HG03108 (cell line): ENCODE results near the gene DPY19L2.
"Not testable (repeated sequence)": the region's sequence is repeated elsewhere in the genome, so short reads cannot be mapped to it uniquely, and the experiment has no call there.

Source experiments
- ATAC-seq: cut with Tn5 transposase; IDR thresholded peaks from one replicate; pipeline ENCODE4 v1.9.1; 2021; ENCODE audit warnings: moderate library complexity; ENCODE audit not compliant: unreplicated experiment

Gene DPY19L2

DNA sequence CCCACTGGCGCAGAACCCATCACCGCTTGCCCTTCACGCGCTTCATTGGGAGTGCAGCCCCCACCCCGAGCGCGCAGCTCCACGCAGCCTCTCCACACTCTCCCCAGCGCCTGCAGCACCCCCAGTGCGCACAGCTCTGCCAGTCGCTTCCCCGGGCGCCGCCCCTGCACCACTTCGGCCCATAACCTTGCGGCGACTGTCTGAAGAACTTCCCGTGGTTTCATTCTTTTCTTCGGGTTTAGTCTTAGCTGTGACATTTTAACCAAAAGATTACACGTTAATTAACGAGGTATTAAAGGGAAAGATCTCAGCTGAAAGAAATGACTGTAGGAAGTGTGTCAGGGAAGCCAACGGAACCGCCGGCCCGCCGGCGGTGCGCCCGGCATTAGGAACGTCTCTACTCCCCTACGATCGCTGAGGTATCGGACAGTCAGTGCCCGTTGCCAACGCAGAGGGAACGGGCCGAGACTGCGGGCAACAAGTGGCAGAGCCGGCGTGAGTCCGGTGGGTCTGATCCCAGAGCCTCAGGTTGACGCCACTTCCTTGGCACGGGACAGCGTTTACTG is 590 bp upstream of the DPY19L2 start:
- ATAC-seq: not testable (repeated sequence)

DNA sequence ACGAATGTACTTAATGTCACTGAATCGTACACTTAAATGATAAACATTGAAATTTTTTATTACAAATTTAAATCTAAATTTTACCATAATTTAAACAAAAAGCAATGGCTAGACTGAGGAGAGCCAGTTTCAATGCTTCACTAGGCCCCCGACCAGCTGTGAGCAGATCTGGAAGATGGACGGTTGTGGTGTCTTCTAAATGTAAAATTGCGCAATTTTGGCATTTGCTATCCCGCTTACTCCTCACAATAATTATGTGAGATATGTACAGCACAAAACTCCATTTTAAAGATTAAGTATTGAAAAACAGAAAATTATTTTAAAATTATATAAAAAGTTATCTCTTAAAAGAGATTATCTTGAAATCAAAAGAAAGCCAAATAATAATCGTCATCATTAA is 5.3 kb downstream of the DPY19L2 start:
- ATAC-seq: not testable (repeated sequence)

GRCh38 chr12:63658501-63658900 is 9.8 kb downstream of the DPY19L2 start:
- not testable (repeated sequence) for ATAC-seq

DNA sequence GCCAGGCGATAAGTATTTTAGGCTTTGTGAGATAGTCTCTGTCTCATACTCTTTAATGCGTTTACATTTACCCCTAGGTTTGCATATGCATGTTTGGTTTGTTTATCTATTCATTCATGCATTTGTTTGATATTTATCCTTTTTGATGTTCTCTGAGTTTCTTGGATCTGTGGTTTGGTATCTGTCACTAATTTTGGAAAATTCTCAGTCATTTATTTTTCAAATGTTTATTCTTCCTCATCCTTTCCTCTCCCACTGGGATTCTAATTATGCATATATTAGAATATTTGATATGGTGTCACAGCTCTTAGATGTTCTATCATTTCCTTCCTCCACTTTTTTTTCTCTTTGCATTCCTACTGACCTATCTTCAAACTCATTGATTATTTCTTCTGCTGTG is 11.9 kb downstream of the DPY19L2 start:
- not testable (repeated sequence) for ATAC-seq

GRCh38 chr12:63655543-63656257 is 12.6 kb downstream of the DPY19L2 start:
- not testable (repeated sequence) for ATAC-seq

DNA sequence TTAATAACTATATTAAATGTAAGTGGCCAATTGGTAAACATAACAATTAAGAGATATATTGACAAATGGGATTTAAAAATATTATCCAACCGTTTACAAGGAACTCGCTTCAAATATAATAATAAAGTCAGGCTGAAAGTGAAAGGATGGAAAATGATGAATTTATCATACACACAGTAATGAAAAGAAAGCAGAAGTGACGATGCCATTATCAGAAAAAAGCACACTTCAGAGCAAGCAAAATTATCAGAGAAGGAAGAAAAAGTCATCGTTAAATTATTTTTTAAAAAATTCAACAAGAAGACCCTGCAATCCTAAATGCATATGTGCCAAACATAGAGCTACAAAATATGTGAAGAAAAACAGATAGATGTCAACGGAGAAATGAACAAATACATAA is 13.8 kb downstream of the DPY19L2 start:
- not testable (repeated sequence) for ATAC-seq

DNA sequence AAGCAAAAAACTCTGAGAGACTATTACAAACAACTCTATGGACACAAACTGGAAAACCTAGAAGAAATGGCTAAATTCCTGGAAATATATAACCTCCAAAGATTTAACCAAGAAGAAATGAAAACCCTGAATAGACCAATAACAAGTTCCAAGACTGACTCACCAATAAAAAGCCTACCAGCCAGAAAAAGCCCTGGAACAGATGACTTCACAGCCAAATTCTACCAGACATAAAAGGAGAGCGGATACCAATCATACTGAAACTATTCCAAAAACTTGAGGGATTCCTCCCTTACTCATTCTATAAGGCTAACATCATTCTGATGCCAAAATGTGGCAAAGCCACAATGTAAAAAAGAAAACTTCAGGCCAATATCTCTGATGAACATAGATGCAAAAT is 18.8 kb downstream of the DPY19L2 start:
- not testable (repeated sequence) for ATAC-seq

- ATAC-seq: not testable (repeated sequence)
Measured at GRCh38 chr12:63643381-63644140, 24.7 kb downstream of the DPY19L2 start.

GRCh38 chr12:63624258-63624657 is 44.0 kb downstream of the DPY19L2 start:
- ATAC-seq: not testable (repeated sequence)

DNA sequence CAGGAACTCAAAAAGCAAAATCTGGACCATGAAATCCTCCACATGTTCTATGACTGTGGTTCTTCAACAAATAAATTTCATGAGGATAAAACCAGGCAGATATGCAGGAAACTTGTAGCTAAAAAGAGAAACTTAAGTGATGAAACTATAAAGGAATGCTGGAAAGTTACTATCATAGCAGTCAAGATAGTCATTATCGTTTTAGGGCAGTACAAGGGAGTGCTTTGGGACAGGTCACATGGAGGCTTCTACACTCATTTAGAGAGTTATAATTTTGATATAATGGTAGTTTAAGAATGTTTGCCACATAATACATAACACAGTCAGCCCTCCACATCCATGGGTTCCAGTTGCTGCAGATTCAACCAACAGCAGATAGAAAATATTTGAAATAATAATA is 52.7 kb downstream of the DPY19L2 start:
- ATAC-seq: not testable (repeated sequence)

DNA sequence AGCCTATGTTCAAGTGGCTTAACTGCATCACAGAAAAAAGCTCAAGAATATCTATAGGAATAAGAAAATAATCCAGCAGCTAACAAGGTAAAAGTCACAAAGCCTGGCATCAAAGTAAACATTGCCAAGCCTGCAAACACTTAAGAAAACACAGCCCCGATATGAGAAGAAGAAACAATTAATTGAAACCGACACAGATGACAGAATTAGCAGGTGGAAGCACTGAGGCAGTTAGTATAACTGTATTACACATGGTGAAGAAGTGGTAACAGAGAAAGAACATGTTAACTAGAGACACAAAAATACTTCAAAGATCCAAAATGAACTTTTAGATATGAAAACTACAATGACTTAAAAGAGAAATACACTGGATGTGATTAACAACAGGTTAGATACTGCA is 57.0 kb downstream of the DPY19L2 start:
- not testable (repeated sequence) for ATAC-seq

DNA sequence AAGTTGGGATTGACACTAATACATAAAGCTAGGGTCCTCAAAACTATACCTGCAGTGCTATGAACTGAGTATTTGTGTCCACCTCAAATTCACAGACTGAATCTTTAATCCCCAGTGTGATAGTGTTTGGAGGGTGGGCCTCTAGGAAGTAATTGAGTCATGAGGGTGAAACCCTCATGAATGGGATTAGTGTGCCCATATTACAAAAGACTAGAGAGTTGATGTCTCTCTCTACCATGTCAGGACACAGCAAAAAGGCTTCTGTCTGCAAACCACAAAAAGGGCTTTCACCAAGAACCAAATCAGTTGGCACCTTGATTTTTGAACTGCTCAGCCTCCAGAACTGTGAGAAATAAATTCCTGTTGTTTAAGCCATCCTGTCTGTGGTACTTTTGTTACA is 59.0 kb downstream of the DPY19L2 start:
- ATAC-seq: not testable (repeated sequence)

GRCh38 chr12:63604985-63605384 is 63.3 kb downstream of the DPY19L2 start:
- ATAC-seq: not testable (repeated sequence)

DNA sequence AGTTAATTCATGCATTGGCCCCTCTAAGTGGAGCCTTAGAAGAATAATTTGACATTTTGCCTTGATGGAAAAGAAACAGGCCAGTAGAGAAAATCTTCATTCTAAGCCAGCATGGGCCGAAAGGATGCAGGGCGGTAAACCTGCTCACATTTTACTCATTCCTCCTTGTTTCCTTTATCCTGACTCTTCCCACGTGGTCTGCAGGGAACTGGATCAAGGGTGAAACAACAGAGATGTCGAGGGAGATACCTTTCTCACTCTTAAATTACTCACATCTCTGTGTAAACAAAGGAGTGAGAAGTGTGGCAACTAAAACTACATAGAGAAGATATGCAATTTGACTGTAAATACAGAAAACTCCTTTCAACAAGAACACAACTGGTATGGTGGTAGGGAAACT is 73.5 kb downstream of the DPY19L2 start:
- ATAC-seq: not testable (repeated sequence)

- not testable (repeated sequence) for ATAC-seq
Measured at GRCh38 chr12:63584426-63584825, 83.9 kb downstream of the DPY19L2 start.

DNA sequence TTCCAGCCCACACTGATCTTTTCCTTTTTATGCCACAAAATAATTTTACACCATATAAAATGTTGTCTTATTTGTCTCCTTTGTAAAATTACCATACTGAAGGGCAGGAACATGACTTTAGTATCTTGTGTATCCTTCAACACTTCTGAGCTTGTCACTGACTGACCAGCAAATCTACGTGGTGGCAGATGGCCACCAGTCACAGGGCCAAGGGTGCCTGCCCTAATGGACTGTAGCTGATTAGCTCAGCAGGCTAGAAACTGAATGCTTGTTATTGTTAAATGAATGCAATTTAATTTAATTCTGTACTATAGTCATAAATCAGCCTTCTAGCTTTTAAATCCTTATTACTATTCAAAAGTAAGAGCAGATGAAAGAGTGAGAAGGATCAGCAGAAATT is 85.0 kb downstream of the DPY19L2 start:
- not testable (repeated sequence) for ATAC-seq

GRCh38 chr12:63577631-63578030 is 90.7 kb downstream of the DPY19L2 start:
- ATAC-seq: not testable (repeated sequence)

DNA sequence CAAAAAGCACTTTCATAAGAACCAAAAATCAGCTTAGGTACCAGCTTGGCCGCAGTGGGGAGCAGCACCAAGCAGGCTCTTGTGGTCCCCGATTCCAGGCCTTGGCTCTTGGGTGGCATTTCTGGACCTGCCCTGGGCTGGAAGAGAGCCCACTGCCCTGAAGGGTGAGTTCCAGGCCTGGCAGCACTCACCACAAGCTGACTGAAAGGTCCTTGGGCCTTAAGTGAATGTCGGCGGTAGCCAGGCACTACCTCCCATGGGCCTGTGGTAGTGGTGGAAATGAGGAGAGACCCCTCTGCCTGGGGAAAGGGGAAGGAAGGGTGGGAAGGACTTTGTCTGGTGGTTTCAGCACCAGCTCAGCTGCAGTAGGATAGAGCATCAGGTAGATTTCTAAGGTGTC is 96.3 kb downstream of the DPY19L2 start:
- not testable (repeated sequence) for ATAC-seq

DNA sequence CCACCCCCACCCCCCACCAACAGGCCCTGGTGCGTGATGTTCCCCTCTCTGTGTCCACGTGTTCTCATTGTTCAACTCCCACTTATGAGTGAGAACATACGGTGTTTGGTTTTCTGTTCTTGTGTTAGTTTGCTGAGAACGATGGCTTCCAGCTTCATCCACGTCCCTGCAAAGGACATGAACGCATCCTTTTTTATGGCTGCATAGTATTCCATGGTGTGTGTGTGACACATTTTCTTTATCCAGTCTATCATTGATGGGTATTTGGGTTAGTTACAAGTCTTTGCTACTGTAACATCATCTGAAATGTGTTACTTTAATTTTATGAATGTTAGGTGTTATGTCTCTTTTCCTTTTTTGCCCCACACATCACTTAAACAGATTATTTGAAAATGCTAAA is 109.8 kb downstream of the DPY19L2 start:
- not testable (repeated sequence) for ATAC-seq

DNA sequence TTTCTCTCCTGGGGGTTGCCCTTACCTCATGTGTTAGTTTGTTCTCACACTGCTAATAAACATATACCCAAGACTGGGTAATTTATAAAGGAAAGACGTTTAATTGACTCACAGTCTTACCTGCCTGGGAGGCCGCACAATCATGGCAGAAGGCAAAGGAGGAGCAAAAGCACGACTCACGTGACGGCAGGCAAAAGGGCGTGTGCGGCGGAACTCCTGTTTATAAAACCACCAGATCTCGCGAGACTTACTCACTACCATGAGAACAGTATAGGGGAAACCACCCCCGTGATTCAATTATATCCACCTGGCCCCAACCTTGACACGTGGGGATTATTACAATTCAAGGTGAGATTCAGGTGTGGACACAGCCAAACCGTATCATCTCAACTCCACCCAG is 116.9 kb downstream of the DPY19L2 start:
- ATAC-seq: not testable (repeated sequence)

- ATAC-seq: not testable (repeated sequence)
Measured at GRCh38 chr12:63549034-63549433, 119.3 kb downstream of the DPY19L2 start.
